Astrocyte (in vitro differentiated cells and primary cell): ENCODE measurements around the gene HHLA2.

ENCODE experiments used
- EZH2 ChIP-seq: IDR thresholded peaks from 2 replicates; pipeline ENCODE4 v1.6.1; 2012; ENCODE audit warnings: mild to moderate bottlenecking, low read length, inconsistent platforms; ENCODE audit not compliant: insufficient read depth
- TF ChIP-seq, protein P1 (sequence below): IDR thresholded peaks from 2 replicates; pipeline ENCODE4 v1.5.1; 2011; ENCODE audit warnings: low read depth, mild to moderate bottlenecking, inconsistent platforms, low read length, moderate library complexity; ENCODE audit not compliant: insufficient read depth

DNA sequence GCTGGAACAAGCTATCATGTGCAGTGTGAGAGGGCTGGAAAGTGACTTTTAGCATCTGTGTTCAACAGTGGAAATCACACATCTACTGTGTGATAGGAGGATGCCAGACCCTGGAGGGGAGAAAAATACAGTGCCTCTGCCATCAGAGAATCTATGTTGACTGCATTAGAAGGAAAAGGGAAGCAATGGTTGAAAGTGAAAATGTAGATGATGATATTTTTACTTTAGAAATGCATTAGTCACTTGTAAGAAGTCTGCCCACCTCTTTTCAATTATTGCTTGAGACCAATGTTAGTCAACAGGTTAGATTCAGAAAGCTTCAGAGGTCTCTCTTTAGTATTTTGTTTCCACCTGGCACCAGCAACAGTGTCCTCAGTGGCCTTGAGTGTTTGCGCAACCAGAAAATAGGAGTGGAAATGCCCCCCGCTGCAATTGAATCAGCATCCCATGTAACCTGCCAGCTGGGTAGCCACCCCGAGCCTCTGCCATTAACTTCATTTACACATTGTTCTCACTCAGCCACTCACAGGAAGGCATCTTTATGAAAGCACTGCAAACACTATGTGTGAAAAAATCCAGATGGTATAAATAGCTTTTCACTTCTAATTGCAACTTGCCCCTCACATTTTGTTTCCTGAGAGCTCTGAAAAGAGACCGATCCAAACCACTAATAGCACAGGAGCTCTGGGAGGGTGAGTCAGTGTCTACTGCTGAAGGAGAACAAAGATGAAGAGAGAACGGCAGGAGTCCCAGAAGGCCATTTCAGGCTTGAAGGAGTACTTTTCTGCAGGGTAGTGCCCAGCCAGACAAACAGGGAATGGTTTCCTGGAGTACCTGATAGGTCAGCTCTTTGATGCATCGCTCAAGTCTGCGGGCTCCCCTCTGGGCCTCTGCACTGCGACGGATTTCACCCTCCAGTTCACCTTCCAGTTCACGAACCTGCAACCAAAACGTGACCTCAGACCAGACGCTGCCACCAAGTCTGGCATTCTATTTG lies 92.1 kb downstream of the HHLA2 start:
- TF ChIP-seq, protein P1, sequence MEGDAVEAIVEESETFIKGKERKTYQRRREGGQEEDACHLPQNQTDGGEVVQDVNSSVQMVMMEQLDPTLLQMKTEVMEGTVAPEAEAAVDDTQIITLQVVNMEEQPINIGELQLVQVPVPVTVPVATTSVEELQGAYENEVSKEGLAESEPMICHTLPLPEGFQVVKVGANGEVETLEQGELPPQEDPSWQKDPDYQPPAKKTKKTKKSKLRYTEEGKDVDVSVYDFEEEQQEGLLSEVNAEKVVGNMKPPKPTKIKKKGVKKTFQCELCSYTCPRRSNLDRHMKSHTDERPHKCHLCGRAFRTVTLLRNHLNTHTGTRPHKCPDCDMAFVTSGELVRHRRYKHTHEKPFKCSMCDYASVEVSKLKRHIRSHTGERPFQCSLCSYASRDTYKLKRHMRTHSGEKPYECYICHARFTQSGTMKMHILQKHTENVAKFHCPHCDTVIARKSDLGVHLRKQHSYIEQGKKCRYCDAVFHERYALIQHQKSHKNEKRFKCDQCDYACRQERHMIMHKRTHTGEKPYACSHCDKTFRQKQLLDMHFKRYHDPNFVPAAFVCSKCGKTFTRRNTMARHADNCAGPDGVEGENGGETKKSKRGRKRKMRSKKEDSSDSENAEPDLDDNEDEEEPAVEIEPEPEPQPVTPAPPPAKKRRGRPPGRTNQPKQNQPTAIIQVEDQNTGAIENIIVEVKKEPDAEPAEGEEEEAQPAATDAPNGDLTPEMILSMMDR, result no peak
- TF ChIP-seq EZH2, result no peak
